22Rv1 (cell line): ENCODE results near the gene CDH22.

Source experiments
- CTCF ChIP-seq: fragments of 450-650 bp; IDR thresholded peaks from 2 replicates; pipeline ENCODE4 v1.5.1; 2017; ENCODE audit warnings: mild to moderate bottlenecking
- ZFX ChIP-seq: fragments of 450-650 bp; IDR thresholded peaks from 2 replicates; pipeline ENCODE4 v1.6.1; 2017; ENCODE audit warnings: antibody characterized with exemption, borderline replicate concordance

DNA sequence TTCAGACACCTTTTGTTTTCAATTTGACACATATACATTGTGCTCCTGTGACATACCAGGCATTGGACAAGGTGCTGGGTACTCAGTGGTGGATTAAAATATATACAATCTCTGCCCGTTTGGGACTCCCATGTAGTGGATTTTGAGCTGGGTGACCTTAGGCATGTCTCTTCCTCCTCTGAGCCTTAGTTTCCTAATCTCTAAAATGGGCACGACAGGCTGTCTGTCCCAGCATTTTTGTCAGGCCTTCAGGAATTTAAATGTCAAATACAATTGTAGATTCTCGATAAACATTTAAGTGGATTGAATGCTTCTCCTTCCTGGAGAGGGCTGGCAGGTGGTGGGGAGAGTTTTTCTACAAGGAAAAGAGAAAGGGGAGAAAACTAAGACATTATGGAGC is 22.6 kb downstream of the CDH22 start:
- TF ChIP-seq CTCF = no peak
- no peak for TF ChIP-seq ZFX
